Measurements from ENCODE around the gene PRKRIP1. TPM values are rescaled to one million over a fixed set of nuclear protein-coding genes. Genes with fewer than 3 reads are reported as not detected.
"Not testable (repeated sequence)": the region's sequence is repeated elsewhere in the genome, so short reads cannot be mapped to it uniquely, and the experiment has no call there.

The PRKRIP1 gene
- polyA plus RNA-seq, 12 donors: 23.2 to 37.2 (median 25.2) TPM; not detected in 1

GRCh38 chr7:102454932-102455331 lies 58.8 kb downstream of the PRKRIP1 start:
- not testable (repeated sequence) for DNase-seq

- DNase-seq: no peak
Observed at GRCh38 chr7:102455596-102455995, 59.4 kb downstream of the PRKRIP1 start.

- DNase-seq: no peak
Observed at GRCh38 chr7:102456327-102456726, 60.2 kb downstream of the PRKRIP1 start.

- no peak for DNase-seq
Observed at GRCh38 chr7:102457352-102457924, 61.3 kb downstream of the PRKRIP1 start.

GRCh38 chr7:102459221-102459844 lies 63.2 kb downstream of the PRKRIP1 start:
- DNase-seq: no peak

GRCh38 chr7:102460467-102460866 lies 64.3 kb downstream of the PRKRIP1 start:
- DNase-seq: no peak

- no peak for DNase-seq
Observed at GRCh38 chr7:102463841-102464576, 67.8 kb downstream of the PRKRIP1 start.

GRCh38 chr7:102464577-102465280 lies 68.6 kb downstream of the PRKRIP1 start, which contains the start of the genes ALKBH4 and LRWD1:
Gene ALKBH4 (minus strand): TSS chr7:102464863. CDS start chr7:102464836, 27 bp downstream.
Gene LRWD1 (plus strand): TSS chr7:102464984. CDS start chr7:102465081, 97 bp downstream.
- peak; percentile 93 for DNase-seq

GRCh38 chr7:102466097-102466496 lies 69.9 kb downstream of the PRKRIP1 start:
- DNase-seq: no peak

GRCh38 chr7:102467581-102468477 lies 71.7 kb downstream of the PRKRIP1 start:
- no peak for DNase-seq

GRCh38 chr7:102468478-102469350 lies 72.6 kb downstream of the PRKRIP1 start:
- no peak for DNase-seq

GRCh38 chr7:102469351-102469971 lies 73.3 kb downstream of the PRKRIP1 start:
- no peak for DNase-seq

- no peak for DNase-seq
Observed at GRCh38 chr7:102469972-102470825, 74.0 kb downstream of the PRKRIP1 start.

GRCh38 chr7:102471791-102472125 lies 75.6 kb downstream of the PRKRIP1 start:
- DNase-seq: no peak

GRCh38 chr7:102472126-102473041 lies 76.2 kb downstream of the PRKRIP1 start:
- no peak for DNase-seq

- DNase-seq: no peak
Observed at GRCh38 chr7:102473271-102473991, 77.3 kb downstream of the PRKRIP1 start.

- not testable (repeated sequence) for DNase-seq
Observed at GRCh38 chr7:102474116-102474515, 78.0 kb downstream of the PRKRIP1 start.
